Tibial nerve (tissue), 3 donors: ENCODE data around the gene ATP5F1D.

ENCODE experiments used
- POLR2A ChIP-seq, 2 donors: fragments of 450-650 bp; IDR thresholded peaks; one replicate each; pipeline ENCODE4 v1.6.1; 2017; ENCODE audit warnings: antibody characterized with exemption in 2 of 2, mild to moderate bottlenecking in 2 of 2, moderate library complexity in 2 of 2
- TF ChIP-seq, protein P1 (sequence below), 5 experiments: fragments of 200-600 bp in 3 of 5; fragments of 450-650 bp in 2 of 5; sonication (generic) in 3 of 5; IDR thresholded peaks; one replicate each; pipeline ENCODE4 v1.5.1; 2016 to 2019; ENCODE audit warnings: antibody characterized with exemption in 5 of 5, mild to moderate bottlenecking in 3 of 5, moderate library complexity in 2 of 5

DNA sequence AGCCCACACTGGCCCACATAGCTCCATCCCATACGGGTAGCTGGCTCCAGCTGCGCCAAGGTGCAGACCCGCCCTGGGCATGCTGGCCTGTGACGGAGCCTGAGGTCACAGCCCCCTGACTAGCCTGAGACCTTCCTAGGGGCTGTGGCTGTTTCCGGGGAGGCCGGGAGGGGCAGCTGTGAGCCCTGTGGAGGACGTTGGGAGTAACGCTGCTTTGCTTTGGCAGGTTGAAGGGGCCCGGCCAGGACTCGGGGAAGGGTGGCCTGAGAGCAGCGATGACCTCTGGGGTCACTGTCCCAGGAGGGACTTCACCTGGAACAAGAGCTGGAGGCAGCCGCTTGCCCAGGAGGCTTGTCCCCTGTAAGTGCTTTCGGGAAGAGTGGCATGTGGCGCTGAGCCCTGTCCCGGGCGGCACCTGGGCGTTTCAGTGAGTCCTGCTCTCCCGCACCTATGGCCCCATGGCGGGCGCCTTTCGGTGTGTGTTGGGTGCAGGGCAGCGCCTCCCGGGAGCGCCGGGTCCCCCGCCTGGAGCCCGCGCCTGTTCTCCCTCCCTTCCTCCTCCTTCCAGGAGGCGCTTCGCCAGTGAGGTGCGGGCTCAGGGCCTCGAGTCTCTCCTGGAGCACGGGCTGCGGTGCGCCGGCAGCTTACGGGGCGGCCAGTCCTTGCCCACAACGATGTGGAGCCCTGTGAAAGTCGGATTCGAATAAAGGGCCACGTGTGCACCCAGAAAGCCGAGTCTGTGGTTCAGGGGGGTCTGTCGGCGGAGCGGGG, 32.7 kb downstream of the ATP5F1D start:
- TF ChIP-seq, protein P1, sequence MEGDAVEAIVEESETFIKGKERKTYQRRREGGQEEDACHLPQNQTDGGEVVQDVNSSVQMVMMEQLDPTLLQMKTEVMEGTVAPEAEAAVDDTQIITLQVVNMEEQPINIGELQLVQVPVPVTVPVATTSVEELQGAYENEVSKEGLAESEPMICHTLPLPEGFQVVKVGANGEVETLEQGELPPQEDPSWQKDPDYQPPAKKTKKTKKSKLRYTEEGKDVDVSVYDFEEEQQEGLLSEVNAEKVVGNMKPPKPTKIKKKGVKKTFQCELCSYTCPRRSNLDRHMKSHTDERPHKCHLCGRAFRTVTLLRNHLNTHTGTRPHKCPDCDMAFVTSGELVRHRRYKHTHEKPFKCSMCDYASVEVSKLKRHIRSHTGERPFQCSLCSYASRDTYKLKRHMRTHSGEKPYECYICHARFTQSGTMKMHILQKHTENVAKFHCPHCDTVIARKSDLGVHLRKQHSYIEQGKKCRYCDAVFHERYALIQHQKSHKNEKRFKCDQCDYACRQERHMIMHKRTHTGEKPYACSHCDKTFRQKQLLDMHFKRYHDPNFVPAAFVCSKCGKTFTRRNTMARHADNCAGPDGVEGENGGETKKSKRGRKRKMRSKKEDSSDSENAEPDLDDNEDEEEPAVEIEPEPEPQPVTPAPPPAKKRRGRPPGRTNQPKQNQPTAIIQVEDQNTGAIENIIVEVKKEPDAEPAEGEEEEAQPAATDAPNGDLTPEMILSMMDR (IDR thresholded peaks at IDR 0.05): no peak
- TF ChIP-seq POLR2A (IDR thresholded peaks at IDR 0.05): no peak
